Jurkat, Clone E6-1 (cell line): ENCODE results near the gene CNIH1.
"Not testable (repeated sequence)": the region's sequence is repeated elsewhere in the genome, so short reads cannot be mapped to it uniquely, and the experiment has no call there.

Experiments used
- DNase-seq: peaks from one replicate; pipeline ENCODE4 v3.0.0-alpha.2; 2011; ENCODE audit warnings: low read depth, low spot score
- H3K4me3 ChIP-seq: 2 replicates; pipeline ENCODE4 v1.5.1; 2011; ENCODE audit warnings: mild to moderate bottlenecking, low read length, control low read depth, moderate library complexity

CNIH1 gene

DNA sequence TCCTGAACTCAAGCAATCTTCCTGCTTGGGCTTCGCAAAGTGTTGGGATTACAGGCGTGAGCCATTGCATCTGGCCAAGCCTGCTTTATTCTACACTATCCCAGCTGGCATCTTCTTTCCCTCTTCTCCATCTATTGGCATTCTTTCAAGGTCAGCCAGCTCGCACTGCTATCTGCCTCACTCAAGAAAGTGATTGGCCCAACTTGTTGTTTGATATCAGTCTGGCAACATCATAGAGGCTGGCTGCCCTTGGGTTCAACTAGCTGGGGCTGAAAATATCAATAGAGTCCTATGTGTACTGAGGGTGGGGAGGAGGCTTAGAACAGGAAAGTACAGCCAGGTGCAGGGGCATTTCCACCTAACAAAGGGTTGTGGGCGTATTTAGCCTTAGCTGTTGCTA lies 30.5 kb upstream of the CNIH1 start:
- no peak overlapping the region for H3K4me3 ChIP-seq
- no peak for DNase-seq

DNA sequence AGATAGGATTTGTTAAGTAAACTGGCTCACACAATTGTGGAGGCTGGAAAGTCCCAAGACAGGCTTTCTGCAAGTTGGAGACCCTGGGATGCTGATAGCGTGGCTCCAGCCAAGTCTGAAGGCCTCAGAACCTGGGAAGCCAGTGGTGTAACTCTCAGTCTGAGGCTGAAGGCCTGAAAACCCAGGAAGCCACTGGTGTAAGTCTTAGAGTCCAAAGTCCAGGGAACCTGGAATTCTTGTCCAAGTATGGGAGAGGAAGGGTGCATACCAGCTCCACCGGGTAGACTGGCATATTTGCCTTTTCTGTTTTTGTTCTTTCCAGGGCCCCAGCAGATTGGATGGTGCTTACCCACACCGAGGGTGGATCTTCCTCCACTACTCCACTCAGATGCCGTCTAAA lies 29.5 kb upstream of the CNIH1 start:
- no peak overlapping the region for H3K4me3 ChIP-seq
- no peak for DNase-seq

DNA sequence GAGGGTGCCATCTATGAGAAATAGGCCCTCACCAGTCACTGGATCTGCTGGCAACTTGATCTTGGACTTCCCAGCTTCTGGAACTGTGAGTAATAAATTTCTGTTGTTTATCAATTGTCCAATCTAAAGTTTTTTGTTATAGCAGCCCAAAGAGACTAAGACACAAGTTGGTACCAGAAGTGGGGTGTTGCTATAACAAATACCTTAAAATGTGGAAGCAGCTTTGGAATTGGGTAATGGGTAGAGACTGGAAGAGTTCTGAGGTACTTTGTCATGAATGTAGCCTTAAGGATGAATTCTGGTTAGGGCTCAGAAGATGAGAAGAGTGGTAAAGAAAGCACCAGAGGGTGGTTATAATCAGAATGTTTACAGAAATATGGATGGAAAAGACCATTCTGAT lies 26.1 kb upstream of the CNIH1 start:
- no peak overlapping the region for H3K4me3 ChIP-seq
- DNase-seq: no peak

DNA sequence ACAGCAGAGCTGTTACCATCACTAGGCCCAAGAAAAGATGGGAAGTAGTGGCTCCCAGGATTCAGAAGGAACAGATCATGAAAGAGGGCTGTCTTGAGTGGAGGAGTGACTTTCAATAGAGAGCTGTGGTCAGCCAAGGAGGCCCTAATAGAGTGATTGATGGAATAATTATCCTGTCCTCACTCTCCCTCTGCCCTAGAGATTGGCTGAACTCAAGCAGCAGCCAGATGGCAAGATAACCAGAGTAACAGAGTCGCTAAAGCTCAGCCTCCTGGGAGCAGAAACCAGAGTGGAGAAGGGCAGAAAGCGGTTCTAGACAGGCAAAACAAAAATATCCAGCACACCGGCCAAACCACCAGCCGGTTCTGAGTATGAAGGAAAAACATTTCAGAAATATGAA lies 24.5 kb upstream of the CNIH1 start:
- DNase-seq: no peak

DNA sequence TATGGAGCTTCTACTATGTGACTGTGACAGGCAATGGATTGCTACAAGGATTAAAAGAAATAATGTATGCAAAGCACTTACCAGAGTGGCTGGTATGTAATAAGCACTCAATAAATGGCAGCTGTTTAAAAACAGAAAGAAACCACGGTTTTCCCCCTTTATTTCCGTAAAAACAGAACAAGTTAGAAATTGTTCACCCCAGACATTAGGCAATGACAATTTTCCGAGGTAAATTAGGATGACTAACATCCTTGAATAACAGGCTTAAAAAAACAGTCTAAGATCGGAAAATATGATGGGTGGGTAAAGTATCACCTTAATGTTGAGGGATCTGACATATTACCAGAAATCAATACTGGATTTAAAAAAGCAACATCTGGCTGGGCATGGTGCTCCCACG lies 20.9 kb upstream of the CNIH1 start:
- H3K4me3 ChIP-seq: no peak overlapping the region
- DNase-seq: no peak

More for the DNA sequence above, 24.5 kb upstream of the CNIH1 start:
- no peak overlapping the region for H3K4me3 ChIP-seq

DNA sequence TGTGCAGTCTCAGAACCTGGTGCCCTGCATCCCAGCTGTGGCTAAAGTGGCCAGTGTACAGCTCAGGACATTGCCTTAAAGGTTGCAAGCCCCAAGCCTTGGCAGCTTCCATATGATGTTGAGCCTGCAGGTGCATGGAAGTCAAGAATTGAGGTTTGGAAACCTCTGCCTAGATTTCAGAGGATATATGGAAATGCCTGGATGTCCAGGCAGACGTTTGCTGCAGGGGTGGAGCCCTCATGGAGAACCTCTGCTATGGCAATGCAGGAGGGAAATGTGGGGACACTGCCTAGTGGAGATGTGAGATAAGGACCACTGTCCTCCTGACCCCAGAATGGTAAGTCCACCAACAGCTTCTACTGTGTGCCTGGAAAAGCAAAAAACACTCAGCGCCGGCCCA lies 17.9 kb upstream of the CNIH1 start:
- no peak for DNase-seq
- no peak overlapping the region for H3K4me3 ChIP-seq

DNA sequence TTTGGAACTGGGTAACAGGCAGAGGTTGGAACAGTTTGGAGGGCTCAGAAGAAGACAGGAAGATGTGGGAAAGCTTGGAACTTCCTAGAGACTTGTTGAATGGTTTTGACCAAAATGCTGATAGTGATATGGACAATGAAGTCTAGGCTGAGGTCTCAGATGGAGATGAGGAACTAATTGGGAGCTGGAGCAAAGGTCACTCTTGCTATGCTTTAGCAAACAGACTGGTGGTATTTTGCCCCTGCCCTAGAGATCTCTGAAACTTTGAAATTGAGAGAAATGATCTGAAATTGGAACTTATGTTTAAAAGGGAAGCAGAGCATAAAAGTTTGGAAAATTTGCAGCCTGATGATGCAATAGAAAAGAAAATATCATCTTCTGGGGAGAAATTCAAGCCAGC lies 17.4 kb upstream of the CNIH1 start:
- H3K4me3 ChIP-seq, DNase-seq: not testable (repeated sequence)

DNA sequence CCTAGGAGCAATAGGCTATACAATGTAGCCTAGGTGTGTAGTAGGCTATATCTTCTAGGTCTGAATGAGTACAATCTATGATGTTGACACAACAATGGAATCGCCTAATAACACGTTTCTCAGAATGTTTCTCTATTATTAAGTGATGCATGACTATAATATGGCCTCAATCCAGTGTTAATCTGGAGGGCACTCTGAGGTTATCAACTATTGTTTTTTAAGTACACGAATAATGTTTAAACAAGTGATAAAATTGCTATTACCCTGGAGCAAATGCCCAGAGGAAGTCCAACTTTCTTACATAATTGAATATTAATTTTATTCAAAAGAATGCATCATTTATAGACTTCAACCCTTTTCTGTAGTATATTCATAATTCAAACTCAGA lies 16.4 kb upstream of the CNIH1 start:
- DNase-seq: no peak

DNA sequence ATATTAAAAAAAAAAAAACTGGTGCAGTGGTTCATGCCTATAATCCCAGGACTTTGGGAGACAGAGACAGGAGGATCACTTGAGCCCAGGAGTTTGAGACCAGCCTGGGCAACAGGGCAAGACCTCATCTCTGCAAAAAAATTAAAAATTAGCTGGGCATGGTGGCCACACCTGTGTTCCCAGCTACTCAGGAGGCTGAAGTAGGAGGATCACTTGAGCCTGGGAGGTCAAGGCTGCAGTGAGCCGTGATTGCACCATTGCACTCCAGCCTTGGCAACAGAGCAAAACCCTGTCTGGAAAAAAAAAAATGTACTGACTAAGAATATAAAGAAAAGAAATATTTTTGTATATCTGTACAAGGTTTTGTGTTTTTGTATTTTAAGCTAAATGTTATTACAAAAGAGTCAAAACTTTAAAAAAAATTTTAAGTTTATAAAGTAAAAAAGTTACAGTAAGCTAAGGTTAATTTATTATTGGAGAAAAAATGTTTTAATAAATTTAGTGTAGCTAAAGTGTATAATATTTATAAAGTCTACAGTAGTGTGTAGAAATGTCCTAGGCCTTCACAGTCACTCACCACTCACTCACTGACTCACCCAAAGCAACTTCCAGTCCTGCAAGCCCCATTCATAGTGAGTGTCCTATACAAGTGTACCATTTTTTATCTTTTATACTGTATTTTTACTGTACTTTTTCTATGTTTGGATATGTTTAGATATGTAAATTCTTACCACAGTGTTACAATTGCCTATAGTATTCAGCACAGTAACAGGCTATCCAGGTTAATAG lies 15.8 kb upstream of the CNIH1 start:
- not testable (repeated sequence) for H3K4me3 ChIP-seq, DNase-seq

More for the DNA sequence above, 16.4 kb upstream of the CNIH1 start:
- H3K4me3 ChIP-seq: no peak overlapping the region

DNA sequence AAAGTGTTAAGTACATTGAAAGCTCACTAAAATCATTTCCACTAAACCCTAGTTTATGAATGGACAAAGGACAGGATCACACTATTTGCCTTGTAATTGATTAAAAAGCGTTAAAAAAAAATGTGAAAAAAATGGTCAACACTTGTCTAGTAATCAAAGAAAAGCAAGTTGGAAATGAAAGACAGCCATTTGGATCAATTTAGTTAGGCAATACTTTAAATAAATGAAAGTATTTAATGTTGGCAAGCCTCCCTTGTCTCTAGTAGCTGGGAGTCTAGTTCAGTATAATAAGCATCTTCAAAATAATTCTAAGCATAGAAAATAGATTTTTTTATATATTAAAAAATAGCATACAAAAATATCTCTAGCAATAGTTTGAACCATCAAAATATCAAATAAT lies 14.2 kb upstream of the CNIH1 start:
- DNase-seq: no peak
- no peak overlapping the region for H3K4me3 ChIP-seq

DNA sequence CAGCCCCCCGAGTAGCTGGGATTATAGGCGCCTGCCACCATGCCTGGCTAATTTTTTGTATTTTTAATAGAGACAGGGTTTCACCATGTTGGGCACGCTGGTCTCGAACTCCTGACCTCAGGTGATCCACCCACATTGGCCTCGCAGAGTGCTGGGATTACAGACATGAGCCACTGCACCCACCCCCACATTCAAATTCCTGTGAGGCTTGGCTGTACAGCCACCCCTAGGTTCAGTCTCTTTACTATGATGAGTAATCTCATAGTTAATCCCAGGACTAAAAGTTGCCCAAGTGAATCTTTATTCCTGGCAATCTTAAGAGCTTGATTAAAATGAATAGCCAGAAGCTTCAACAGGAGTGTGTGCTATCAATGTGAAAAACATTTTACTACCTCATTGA lies 12.8 kb upstream of the CNIH1 start:
- not testable (repeated sequence) for H3K4me3 ChIP-seq, DNase-seq

DNA sequence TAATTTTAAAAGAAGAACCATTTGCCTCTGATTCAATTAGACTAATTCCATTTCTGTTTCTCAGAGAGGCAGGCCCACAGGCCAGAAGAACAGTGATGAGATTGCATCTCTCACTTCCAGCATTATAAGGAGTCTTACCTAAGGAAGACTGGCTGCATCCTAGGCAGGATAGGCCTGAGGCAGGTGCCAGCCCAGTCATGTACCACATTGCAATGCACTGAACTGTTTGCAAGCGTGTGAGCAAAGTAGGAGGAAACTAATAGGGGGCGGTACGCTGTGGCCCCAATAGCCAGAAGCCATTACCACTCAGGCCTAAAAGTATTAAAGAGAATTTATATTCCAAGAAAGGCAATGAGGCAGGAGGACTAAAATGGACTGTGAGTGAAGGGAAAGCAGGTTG lies 12.1 kb upstream of the CNIH1 start:
- no peak overlapping the region for H3K4me3 ChIP-seq
- no peak for DNase-seq

DNA sequence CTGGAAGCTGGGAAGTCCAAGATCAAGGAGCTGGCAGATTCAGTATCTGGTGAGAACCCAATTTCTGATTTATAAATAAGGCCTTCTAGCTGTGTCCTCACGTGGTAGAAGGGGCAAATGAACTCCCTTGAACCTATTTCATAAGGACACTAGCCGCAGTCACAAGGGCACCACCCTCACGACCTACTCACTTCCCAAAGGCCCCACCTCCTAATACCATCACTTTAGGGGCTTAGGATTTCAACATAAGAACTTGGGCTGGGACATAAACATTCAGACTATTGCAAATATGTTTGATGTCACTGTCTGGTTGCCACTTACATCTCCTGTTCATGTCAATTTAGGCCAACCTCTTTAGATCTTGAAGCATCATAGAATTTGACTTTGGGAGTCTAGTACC lies 10.8 kb upstream of the CNIH1 start:
- DNase-seq: no peak
- no peak overlapping the region for H3K4me3 ChIP-seq

DNA sequence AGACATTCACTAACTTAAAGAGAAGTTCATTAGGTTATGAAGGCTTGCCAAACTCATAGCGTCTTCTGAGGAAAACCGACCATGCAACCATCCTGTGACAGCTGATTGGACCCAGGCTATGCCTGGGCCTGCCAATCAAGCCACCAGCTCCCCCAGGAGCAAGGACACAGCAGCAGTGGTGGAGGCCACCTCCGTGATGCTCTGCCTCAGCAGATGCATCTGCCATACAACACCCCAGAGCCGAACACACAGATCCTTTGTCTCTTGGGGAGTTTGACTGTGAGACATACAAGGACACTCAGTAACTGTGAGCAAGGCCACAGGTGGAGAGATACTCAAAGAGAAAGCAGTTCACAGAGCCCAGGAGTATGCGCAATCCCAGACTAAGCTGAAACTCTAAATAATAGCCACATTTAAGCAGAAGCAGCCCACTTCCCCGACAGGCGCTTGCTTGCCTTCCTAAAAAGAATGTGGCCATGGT lies 10.0 kb upstream of the CNIH1 start:
- DNase-seq: no peak
- H3K4me3 ChIP-seq: no peak overlapping the region

DNA sequence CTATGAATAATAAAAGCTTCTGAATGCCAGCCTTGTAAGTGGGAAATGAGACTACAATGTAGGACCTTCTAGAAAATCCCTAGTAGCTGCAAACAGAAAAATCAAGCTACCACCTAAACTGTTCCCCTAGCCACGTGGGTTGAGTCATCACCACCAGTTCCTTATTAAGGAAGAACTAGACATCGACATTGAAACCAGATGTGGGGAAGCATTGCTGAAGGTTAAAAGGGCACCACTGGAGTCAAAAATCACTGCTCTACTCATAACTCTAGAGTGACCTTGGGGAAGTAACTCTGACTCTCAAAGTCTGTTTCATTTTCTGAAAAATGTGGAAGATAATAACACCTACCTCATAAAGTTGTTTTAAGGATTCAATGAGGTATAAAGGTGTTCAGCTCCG lies 9.4 kb upstream of the CNIH1 start:
- no peak for DNase-seq
- H3K4me3 ChIP-seq: no peak overlapping the region

DNA sequence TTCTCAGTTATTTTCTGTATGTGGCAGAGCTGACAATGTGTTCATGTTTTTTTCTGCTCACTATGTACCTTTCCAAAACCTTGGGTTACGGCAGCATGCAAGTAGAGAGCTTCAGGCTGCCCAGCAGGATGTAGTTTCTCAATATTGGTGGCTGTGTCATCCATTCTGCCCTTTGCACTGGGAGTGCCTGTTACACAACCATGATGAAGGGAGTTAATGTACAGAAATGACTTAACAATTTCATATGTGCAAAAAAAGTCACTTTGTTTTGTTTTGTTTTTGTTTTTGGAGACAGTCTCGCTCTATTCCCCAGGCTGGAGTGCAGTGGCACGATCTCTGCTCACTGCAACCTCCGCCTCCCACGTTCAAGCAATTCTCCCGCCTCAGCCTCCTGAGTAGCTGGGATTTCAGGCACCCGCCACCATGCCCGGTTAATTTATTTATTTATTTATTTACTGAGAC lies 6.1 kb upstream of the CNIH1 start:
- no peak for DNase-seq
- H3K4me3 ChIP-seq: no peak overlapping the region

DNA sequence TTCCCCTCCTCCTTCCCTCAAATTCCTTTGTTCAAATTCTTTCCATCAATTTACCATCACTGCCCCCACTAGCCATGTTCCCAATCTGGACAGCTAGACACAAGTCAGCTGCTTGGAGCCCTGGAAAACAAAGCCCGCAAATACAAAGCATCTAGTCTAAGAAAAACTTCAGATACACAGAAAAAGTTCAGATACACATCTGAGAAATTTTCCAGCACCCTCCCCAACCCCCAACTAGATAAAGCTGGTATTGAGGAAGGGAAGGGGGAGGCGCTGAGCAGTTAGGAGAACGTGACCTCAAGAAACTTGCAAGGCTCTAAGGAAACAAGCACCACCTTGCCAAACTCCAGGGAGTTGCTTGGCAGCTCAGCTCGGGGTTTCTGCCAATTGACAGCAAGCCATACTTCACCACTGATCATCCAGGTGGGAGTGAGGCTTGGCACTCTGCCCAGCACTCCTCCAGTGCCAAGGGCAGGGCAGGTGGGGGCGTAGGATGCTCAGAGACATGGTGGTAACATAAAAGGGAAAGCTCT lies 5.1 kb upstream of the CNIH1 start:
- DNase-seq: peak; percentile 53
- H3K4me3 ChIP-seq: no peak overlapping the region

DNA sequence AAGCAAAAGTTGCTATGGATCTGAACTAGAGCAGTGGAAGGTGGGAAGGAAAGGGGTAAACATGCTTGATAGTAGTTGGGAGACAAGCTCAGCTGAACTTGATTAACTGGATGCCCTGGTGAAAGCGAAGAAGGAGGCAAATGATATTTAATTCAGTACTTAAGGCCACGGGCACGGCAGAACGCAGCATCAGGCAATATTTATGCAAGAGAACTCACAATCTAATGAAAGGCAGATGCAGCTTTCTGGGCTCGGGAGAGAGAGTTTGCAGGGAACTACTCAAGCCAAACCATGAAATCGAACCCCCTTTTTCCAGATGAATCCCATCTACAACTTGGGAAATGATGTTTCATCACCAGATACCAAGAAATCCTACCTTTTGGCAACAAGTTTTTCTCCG lies 3.5 kb upstream of the CNIH1 start:
- no peak for DNase-seq
- no peak overlapping the region for H3K4me3 ChIP-seq

DNA sequence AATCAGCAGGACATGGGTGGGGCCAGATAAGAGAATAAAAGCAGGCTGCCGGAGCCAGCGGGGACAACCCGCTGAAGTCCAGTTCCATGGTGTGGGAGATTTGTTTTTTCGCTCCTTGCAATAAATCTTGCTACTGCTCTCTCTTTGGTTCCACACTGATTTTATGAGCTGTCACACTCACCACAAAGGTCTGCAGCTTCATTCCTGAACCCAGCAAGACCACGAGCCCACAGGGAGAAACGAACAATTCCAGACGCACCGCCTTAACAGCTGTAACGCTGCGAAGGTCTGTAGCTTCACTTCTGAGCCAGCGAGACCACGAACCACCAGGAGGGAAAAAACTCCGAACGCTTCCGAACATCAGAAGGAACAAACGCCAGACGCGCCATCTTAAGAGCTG lies 2.8 kb upstream of the CNIH1 start:
- no peak overlapping the region for H3K4me3 ChIP-seq
- DNase-seq: no peak

DNA sequence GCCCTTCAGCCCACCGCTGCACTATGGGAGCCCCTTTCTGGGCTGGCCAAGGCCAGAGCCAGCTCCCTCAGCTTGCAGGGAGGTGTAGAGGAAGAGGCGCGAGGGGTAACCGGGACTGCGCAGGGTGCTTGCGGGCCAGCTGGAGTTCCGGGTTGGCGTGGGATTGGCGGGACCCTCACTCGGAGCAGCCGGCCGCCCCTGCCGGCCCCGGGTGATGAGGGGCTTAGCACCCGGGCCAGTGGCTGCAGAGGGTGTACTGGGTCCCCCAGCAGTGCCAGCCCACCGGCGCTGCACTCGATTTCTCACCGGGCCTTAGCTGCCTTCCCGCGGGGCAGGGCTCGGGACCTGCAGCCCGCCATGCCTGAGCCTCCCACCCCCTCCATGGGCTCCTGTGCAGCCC lies 1.8 kb upstream of the CNIH1 start:
- not testable (repeated sequence) for H3K4me3 ChIP-seq, DNase-seq

DNA sequence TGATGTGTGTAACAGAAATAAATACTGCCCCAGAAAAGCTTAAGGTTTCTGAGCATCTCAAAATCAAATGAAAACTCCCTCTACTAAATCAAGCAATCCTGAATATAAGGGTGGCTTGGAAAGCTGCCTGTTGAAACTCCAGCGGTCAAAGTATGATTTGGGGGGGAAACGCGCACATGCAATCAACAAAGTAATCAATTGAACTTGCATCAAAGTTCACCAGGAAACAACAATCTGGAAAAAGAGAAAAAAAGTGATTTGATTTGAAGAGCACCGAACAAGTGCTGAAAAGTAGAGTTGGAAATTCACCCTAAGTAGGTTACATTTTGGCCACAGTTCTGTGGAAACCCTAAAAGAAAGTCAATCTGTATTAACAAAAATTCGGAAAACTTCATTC lies 700 bp downstream of the CNIH1 start:
- no peak for DNase-seq
- peak overlapping the region; percentile 82 for H3K4me3 ChIP-seq
